GM12874 (cell line): Measurements from ENCODE around the gene LMF1.

ENCODE experiments used
- CTCF ChIP-seq: IDR thresholded peaks from 2 replicates; pipeline ENCODE4 v1.5.1; 2011; ENCODE audit warnings: low read depth, mild to moderate bottlenecking, control low read depth, low read length, moderate library complexity; ENCODE audit not compliant: insufficient read depth

The LMF1 gene

GRCh38 chr16:865026-865425 lies 105.8 kb downstream of the LMF1 start:
- TF ChIP-seq CTCF = no peak

GRCh38 chr16:861446-861845 lies 109.3 kb downstream of the LMF1 start:
- TF ChIP-seq CTCF = no peak

GRCh38 chr16:860891-861290 lies 109.9 kb downstream of the LMF1 start:
- TF ChIP-seq CTCF = no peak

GRCh38 chr16:856811-857210 lies 114.0 kb downstream of the LMF1 start:
- TF ChIP-seq CTCF = no peak

- TF ChIP-seq CTCF = no peak
Measured at GRCh38 chr16:856101-856500, 114.7 kb downstream of the LMF1 start.

GRCh38 chr16:855471-855870 lies 115.3 kb downstream of the LMF1 start:
- TF ChIP-seq CTCF = no peak

GRCh38 chr16:854808-855410 lies 115.9 kb downstream of the LMF1 start:
- no peak for TF ChIP-seq CTCF
